ENCODE data around the gene TSPEAR.
"Not testable (repeated sequence)": the region's sequence is repeated elsewhere in the genome, so short reads cannot be mapped to it uniquely, and the experiment has no call there.

Gene TSPEAR

DNA sequence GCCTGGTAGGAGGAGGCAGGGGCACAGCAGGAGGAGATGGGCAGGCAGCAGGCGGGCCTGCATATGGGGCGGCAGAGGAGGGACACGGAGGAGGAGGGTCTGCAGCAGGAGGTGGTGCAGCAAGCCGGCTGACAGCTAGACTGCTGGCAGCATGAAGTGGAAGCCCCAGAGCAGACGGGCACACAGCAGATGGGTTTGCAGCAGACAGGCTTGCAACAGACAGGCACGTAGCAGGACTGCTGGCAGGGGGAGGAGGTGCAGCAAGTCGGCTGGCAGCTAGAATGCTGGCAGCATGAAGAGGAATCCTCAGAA, 131.6 kb downstream of the TSPEAR start:
- TF ChIP-seq, protein P1, sequence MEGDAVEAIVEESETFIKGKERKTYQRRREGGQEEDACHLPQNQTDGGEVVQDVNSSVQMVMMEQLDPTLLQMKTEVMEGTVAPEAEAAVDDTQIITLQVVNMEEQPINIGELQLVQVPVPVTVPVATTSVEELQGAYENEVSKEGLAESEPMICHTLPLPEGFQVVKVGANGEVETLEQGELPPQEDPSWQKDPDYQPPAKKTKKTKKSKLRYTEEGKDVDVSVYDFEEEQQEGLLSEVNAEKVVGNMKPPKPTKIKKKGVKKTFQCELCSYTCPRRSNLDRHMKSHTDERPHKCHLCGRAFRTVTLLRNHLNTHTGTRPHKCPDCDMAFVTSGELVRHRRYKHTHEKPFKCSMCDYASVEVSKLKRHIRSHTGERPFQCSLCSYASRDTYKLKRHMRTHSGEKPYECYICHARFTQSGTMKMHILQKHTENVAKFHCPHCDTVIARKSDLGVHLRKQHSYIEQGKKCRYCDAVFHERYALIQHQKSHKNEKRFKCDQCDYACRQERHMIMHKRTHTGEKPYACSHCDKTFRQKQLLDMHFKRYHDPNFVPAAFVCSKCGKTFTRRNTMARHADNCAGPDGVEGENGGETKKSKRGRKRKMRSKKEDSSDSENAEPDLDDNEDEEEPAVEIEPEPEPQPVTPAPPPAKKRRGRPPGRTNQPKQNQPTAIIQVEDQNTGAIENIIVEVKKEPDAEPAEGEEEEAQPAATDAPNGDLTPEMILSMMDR (IDR thresholded peaks at IDR 0.05; ENCODE audit: insufficient read depth, low read depth, low read length, missing control alignments): no peak
- no peak overlapping the region for H3K4me3 ChIP-seq (ENCODE audit: low read length)
- DNase-seq (ENCODE audit: low read depth): no peak

DNA sequence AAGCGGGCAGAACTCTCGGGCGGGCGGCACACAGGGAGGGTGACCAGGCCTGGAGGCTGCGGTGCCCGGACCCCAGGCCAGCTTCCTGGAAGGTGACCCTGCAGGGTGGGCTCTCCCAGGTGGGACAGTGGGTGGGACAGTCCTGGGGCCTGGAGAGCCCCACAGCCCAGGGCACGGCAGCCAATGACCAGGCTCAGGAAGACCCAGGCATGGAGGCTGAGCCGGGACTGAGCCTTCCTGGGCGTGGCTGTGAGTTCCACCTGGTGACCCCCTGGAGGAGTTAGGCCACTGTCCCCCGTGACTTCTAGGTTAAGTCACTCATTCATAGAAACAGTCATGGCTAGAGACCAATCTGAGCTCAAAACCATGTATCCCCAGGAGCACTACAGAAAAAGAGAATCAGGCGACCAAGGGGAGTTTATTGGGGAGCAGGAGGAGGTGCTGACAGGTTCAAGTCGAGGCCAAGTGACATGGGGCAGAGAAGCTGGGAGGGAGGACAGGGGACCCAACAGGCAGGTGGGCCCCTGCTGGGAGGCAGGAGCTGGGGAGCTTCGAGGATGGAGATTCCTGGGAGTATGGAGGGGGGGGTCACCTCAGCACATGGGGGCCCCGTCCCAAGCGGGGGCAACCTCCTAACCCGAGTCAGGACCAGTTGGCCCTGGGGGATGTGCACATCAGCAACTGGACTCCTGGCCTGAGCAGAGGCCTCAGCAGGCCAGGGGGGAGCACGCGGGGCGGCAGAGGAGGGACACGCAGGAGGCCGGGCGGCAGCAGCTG, 132.1 kb downstream of the TSPEAR start:
- no peak overlapping the region for H3K4me3 ChIP-seq (ENCODE audit: low read length)
- TF ChIP-seq, protein P1 (IDR thresholded peaks at IDR 0.05; ENCODE audit: insufficient read depth, low read depth, low read length, missing control alignments): no peak
- DNase-seq (ENCODE audit: low read depth): no peak

DNA sequence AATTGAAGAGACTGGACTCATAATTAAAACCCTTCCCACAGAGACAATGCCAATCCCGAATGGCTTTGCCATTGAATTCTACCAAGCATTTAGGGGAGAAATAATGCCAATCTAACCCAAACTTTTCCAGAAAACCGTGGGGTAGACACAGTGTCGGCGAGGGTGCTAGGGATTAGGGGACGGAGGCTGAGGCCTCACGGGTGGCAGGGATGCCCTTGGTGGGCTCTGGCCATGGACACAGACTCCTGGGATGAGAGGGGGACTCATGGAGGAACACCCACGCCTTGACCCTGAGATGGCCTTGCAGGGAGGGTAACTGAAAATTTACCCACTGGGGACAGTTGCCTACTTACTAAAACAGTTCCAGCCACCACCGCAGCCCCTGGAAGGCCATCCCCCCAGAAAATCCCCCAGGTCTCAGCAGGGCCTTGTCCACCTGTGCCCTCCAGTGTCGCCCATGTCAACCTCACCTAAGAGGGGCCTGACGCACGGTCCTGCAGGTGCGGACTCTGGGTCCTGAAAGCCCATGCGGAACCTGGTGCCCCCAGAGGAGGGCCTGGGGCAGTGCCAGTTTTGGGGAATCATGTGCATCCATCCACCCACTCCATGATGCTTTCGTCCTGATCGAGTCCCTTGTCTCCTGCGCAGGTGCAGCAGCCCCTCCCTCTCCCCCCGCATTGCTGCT, 132.9 kb downstream of the TSPEAR start:
- H3K4me3 ChIP-seq (ENCODE audit: low read length): no peak overlapping the region
- TF ChIP-seq, protein P1 (IDR thresholded peaks at IDR 0.05; ENCODE audit: insufficient read depth, low read depth, low read length, missing control alignments): no peak
- no peak for DNase-seq (ENCODE audit: low read depth)

DNA sequence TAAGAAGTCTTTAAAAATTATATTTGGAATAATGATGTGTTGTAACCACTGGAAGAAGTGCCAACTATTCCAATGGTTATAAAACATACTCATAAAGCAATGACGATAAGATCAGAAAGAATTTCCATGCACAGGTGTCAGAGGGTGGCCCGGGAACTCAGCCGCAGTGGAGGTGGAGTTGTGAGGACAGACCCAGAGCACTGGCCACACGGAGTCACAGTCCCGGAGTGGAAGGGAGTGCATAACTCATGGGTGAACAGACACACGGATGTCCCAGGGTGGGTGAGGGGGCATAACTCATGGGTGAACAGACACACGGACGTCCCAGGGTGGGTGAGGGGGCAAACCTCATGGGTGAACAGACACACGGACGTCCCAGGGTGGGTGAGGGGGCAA, 135.3 kb downstream of the TSPEAR start:
- H3K4me3 ChIP-seq (ENCODE audit: low read length): no peak overlapping the region
- TF ChIP-seq, protein P1 (IDR thresholded peaks at IDR 0.05; ENCODE audit: insufficient read depth, low read depth, low read length, missing control alignments): no peak
- DNase-seq (ENCODE audit: low read depth): no peak

DNA sequence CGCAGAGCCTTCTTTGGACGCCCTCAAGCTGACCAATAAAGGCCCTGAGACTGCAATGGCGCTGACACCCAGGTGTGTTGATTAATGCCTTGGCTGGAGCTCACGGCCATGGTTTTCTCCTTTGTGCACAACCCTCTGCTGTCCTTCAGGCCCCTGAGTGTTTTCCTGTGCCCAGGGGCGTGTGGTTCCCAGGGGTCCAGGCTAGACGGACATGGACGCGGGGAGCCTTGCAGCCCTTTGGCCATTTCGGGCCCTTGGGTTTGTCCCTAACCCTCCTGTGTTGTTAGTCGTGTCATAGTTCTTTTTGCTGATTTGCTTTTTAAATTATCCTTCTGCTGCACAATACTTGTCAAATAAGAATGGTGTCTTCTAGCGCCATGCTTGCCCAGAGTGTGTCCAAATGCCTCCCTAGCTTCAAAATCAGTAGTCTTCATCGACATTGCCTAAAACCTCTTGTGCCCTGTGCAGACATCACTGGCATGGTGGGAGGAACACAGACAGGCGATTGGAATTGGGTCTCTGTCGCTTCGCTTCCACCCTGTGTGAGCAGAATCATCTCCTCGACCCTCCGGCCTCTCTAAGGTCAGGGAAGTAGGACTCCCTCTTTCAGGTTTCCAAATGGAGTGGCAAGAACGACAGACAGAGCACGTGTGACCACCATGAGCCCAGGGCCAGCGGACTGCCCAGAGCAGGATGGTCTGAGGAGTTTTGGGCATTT, 135.9 kb downstream of the TSPEAR start:
- no peak overlapping the region for H3K4me3 ChIP-seq (ENCODE audit: low read length)
- DNase-seq (ENCODE audit: low read depth): no peak
- TF ChIP-seq, protein P1 (IDR thresholded peaks at IDR 0.05; ENCODE audit: insufficient read depth, low read depth, low read length, missing control alignments): no peak

DNA sequence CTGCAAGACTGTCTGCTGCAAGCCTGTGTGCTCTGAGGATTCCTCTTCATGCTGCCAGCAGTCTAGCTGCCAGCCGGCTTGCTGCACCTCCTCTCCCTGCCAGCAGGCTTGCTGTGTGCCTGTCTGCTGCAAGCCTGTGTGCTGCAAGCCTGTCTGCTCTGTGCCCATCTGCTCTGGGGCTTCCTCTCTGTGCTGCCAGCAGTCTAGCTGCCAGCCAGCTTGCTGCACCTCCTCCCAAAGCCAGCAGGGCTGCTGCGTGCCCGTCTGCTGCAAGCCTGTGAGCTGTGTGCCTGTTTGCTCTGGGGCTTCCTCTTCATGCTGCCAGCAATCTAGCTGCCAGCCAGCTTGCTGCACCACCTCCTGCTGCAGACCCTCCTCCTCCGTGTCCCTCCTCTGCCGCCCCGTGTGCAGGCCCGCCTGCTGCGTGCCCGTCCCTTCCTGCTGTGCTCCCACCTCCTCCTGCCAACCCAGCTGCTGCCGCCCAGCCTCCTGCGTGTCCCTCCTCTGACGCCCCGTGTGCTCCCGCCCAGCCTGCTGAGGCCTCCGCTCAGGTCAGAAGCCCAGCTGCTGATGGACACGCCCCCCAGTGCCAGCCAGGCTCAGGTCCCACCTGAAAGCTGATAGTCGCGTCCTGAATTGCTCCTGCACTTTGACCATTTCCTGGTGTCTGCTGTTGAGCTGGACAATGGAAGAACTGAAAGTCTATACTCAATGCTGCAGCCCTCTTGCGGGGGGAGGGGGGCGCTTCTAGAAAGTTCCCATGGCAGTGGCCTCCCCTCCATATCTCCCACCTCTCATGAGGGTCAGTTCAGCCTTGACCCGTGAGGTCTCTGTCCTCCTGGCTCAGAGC, 136.7 kb downstream of the TSPEAR start:
- no peak overlapping the region for H3K4me3 ChIP-seq (ENCODE audit: low read length)
- TF ChIP-seq, protein P1 (IDR thresholded peaks at IDR 0.05; ENCODE audit: insufficient read depth, low read depth, low read length, missing control alignments): no peak
- no peak for DNase-seq (ENCODE audit: low read depth)

DNA sequence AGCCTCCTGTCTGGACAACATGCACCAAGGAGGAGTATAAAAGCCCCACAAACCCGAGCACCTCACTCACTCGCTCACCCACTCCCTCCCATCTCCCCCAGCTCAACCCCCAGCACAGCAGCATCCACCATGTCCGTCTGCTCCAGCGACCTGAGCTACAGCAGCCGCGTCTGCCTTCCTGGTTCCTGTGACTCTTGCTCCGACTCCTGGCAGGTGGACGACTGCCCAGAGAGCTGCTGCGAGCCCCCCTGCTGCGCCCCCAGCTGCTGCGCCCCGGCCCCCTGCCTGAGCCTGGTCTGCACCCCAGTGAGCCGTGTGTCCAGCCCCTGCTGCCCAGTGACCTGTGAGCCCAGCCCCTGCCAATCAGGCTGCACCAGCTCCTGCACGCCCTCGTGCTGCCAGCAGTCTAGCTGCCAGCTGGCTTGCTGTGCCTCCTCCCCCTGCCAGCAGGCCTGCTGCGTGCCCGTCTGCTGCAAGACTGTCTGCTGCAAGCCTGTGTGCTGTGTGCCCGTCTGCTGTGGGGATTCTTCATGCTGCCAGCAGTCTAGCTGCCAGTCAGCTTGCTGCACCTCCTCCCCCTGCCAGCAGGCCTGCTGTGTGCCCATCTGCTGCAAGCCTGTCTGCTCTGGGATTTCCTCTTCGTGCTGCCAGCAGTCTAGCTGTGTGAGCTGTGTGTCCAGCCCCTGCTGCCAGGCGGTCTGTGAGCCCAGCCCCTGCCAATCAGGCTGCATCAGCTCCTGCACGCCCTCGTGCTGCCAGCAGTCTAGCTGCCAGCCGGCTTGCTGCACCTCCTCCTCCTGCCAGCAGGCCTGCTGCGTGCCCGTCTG, 137.5 kb downstream of the TSPEAR start, which contains the start of gene KRTAP10-4:
KRTAP10-4 (plus strand) TSS at position 100 of the 827 bp plus-strand sequence; CDS start at position 130, 30 bp downstream.
- H3K4me3 ChIP-seq (ENCODE audit: low read length): not testable (repeated sequence)

More for the DNA sequence above, 137.5 kb downstream of the TSPEAR start, which contains the start of gene KRTAP10-4:
- DNase-seq (ENCODE audit: low read depth): not testable (repeated sequence)
